Stimulated activated CD8-positive, alpha-beta memory T cell treated with anti-CD3 and anti-CD28 coated beads, Interleukin-7, amount 100 ng/mL, for 4 hours (primary cell): Measurements from ENCODE around the gene WDR73.
"Not testable (repeated sequence)": the region's sequence is repeated elsewhere in the genome, so short reads cannot be mapped to it uniquely, and the experiment has no call there.

Experiments
- DNase-seq, 2 donors: peaks; one replicate each; pipeline ENCODE4 v3.0.0-alpha.2; 2020; ENCODE audit warnings: low read depth in 2 of 2

WDR73 gene

GRCh38 chr15:84657748-84658079 lies 3.6 kb upstream of the WDR73 start:
- no peak for DNase-seq

GRCh38 chr15:84656972-84657371 lies 2.9 kb upstream of the WDR73 start:
- DNase-seq = no peak

DNA sequence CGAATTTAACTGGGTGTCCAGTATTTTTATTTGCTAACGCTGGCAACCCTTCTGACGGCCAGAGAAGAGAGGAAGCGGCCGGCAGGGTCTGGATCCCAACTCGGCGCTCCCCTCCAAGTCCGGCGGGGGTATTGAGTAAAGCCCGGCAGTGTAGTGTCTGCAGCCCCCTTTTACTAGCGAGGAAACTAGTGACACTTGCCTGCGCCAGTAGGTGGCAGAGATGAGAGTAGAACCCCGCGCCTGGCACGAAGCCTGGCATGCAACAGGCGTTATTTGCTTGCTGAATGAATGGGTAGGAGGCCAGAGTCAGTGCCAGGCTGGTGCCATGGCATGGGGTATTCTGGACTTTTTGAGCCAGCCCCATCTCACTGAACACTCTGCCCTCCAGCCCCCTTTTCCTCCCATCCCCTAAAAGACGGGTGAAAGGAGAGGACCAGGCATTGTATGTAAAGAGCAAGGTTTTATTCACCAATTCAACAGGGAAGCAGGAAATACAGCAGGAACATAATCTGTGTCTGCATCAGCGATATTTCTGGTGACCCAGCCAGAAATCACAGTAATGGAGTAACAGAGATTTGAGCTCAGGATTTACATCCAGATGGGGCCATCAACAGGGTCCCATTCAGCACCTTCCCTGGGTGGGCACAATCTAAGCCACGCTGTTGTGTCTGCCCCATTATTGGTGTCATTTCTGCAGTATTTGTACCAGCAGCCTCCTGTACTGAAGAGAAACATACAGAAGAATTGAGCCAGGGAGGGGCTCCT lies 788 bp upstream of the WDR73 start:
- peak; percentile 67 to 68 for DNase-seq

DNA sequence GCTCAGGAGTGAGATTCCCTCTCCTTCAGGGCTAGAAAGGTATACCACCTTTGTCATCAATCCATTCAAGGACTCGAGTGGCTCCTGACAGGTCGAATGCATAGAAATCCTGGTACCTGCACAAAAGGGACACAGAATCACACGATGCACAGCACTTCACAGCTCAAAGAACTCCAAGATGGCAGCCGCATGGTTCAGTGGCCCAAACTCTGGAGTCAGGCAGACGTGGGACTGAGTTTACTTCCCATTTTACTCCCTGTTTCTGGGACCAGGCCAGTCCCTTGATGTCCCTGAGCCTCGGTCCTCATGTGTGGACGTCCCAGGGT lies 536 bp downstream of the WDR73 start:
- DNase-seq = no peak

- DNase-seq = no peak
These were observed 4.4 kb downstream of the WDR73 start for GRCh38 chr15:84649706-84650105.

DNA sequence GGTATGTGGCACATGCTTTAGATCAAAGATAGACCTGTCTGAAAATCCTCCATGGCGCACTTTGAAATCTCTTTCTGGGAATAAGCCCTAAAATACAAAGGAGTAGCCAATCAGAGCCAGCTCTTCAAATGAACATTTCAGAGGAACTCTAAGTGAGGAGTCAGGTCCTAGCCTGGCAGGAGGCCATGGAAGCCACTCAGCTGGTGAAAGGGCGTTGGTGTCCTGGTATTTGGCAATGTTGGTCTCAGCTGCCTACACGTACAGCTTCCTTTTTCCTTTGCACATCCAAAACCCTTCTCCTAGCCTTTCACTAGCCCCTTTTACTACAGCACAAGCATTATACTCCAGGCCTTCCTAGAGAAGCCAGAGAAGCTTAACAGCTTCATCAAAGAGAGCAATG lies 5.5 kb downstream of the WDR73 start:
- DNase-seq = no peak

GRCh38 chr15:84647726-84648125 lies 6.4 kb downstream of the WDR73 start:
- no peak for DNase-seq

DNA sequence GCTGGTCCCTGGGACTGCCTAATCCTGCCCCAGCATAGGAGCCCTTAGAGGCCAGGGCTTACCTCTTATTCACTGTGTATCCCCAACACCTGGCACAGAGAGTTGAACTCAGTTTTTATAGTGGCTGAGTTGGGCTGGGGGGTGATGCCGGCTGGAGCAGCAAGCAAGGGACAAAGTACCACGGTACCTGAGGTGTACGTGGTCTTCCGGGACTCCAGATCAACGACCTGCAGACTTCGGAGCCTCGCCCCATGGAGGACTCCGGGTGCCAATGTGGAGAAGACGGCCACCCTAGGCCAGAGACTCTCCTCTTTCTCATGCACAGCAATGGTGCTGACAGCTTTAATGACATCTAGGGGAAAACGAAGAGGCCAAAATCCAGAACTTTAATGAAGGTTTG lies 8.1 kb downstream of the WDR73 start:
- DNase-seq = no peak

DNA sequence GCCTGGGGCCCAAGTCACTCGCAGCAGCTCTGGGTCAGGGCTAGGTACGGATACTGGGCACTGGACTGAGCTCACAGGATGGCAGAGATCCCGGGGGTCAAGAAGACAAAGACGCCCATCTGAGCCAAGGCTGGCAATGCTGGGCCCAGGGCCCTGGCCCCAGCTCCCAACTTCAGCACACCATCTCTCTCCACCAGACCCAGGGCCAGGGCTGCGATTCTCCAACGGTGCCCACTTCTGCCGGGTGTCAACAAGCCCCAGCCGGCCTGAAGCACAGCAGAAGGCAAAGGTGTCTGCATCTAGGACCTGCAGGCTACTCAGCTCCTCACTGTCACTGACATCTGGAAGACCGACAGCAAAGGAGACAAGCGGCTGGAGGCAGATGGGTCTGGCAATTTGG lies 8.6 kb downstream of the WDR73 start:
- no peak for DNase-seq

DNA sequence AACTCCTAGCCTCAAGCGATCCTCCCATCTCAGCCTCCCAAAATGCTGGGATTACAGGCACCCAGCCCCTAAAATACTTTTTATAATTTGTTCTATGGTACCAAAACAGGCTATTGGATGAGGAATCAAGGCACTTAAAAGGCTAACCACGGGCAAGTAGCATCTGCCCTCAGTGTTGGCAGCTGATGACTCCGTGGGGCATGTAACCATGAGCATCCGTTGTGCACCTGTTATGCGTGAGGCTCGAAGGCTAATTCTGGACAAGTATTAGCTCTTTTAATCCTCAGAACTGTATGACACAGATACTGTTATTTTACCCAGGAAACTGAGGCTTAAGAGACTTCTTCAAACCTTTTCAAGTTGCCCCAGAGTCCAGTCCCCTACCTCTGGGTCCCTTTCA lies 10.2 kb downstream of the WDR73 start:
- DNase-seq = no peak

DNA sequence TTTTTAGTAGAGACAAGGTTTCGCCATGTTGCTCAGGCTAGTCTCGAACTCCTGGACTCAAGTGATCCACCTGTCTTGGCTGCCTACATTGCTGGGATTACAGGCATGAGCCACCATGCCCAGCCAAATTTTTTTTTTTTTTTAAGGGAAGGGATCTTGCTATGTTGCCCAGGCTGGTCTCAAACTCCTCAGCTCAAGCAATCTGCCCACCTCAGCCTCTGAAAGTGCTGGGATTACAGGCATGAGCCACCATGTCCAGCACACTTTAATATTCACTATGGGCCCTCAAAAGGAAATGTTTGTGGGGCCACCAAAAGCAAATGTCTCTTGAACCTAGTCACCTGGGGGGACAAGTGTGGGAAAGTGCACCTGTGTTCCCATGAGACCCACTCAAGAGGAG lies 11.4 kb downstream of the WDR73 start:
- DNase-seq = not testable (repeated sequence)

DNA sequence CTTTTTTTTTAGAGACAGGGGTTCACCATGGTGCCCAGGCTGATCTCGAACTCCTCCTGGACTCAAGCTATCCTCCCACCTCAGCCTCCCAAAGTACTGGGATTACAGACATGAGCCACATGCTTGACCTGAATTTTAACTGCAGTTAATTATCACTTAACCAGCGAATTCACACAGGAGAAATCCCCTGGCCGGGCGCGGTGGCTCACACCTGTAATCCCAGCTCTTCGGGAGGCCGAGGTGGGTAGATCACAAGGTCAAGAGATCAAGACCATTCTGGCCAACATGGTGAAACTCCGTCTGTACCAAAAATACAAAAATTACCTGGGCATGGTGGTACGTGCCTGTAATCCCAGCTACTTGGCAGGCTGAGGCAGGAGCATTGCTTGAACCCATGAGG lies 12.2 kb downstream of the WDR73 start:
- DNase-seq = not testable (repeated sequence)

GRCh38 chr15:84638103-84638502 lies 16.0 kb downstream of the WDR73 start:
- no peak for DNase-seq

GRCh38 chr15:84634228-84634837 lies 19.8 kb downstream of the WDR73 start:
- no peak for DNase-seq

- DNase-seq = peak; percentile 43 to 67
These were observed 20.5 kb downstream of the WDR73 start for GRCh38 chr15:84633311-84634227.

- DNase-seq = no peak
These were observed 22.3 kb downstream of the WDR73 start for GRCh38 chr15:84631706-84632272.

- DNase-seq = no peak
These were observed 25.1 kb downstream of the WDR73 start for GRCh38 chr15:84629033-84629432.

DNA sequence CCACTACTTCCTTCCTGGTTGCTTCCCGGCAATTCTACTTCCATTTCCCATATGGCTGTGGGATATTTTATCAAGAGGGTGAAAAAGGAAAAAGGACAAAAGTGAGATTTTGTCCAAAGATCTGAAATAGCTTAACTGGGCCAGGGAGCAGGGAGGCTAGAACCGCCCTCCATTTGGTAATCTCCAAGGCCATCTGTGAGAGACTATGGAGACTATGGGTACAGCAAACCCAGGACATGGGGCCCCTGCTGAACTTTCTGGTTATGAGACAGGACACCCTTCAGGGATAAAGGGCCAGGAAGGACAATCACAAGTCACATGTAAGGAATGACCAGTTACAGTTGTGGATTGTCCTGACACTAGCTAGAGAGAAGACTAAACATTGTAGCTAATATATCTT lies 29.0 kb downstream of the WDR73 start:
- DNase-seq = no peak

DNA sequence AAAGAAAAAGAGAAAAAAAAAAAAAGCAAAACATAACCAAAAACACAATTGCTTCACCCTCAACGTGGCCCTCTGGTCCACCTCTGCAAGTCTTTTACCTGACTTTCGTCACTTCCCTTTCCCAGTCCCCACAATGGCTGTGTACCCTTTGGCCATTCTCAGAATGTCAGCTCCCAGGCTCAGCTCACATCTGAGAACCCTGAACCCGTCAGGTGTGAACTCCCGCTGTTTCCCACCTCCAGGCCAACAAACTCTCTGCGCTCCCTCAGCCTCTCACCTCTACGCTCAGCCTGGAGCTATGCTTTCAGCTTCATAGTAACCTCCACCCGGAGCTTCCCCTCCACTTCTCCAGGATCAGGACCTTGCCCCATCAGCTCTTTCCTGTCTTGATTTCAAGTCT lies 29.7 kb downstream of the WDR73 start:
- no peak for DNase-seq

DNA sequence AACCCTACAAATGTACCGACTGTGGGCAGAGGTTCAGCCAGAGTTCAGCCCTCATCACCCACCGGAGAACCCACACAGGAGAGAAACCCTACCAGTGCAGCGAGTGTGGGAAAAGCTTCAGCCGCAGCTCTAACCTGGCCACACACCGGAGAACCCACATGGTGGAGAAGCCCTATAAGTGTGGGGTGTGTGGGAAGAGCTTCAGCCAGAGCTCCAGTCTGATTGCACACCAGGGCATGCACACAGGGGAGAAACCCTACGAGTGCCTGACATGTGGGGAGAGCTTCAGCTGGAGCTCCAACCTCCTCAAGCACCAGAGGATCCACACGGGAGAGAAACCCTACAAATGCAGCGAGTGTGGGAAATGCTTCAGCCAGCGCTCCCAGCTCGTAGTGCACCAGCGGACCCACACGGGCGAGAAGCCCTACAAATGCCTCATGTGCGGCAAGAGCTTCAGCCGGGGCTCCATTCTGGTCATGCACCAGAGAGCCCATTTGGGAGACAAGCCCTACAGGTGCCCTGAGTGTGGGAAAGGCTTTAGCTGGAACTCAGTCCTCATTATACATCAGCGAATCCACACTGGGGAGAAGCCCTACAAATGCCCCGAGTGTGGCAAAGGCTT lies 32.6 kb downstream of the WDR73 start:
- DNase-seq = no peak

- DNase-seq = no peak
These were observed 33.5 kb downstream of the WDR73 start for GRCh38 chr15:84620626-84621025.

GRCh38 chr15:84616235-84616634 lies 37.8 kb downstream of the WDR73 start:
- DNase-seq = no peak
